Activated CD4-positive, alpha-beta T cell treated with anti-CD3 and anti-CD28 coated beads for 24 hours (primary cell): ENCODE data around the gene GPR63.
A peak's percentile ranks its signal among the peaks of the same experiment; 100 is the strongest.
"Not testable (repeated sequence)": the region's sequence is repeated elsewhere in the genome, so short reads cannot be mapped to it uniquely, and the experiment has no call there.

Experiments used
- DNase-seq, 2 donors: peaks; one replicate each; pipeline ENCODE4 v3.0.0-alpha.2; 2020; ENCODE audit warnings: low read depth in 2 of 2

Gene GPR63

GRCh38 chr6:96837081-96837971, at the start of gene GPR63:
GPR63 (minus strand) TSS chr6:96837477; CDS start chr6:96799731, 37,746 bp downstream.
- peak; percentile 44 to 57 for DNase-seq

GRCh38 chr6:96886519-96886918, 49.2 kb upstream of the GPR63 start:
- no peak for DNase-seq

- DNase-seq = not testable (repeated sequence)
Observed at GRCh38 chr6:96885187-96885631, 47.9 kb upstream of the GPR63 start.

GRCh38 chr6:96878143-96878542, 40.9 kb upstream of the GPR63 start:
- no peak for DNase-seq

- no peak for DNase-seq
Observed at GRCh38 chr6:96876886-96877545, 39.7 kb upstream of the GPR63 start.

- no peak for DNase-seq
Observed at GRCh38 chr6:96872976-96873375, 35.7 kb upstream of the GPR63 start.

- no peak for DNase-seq
Observed at GRCh38 chr6:96865055-96865405, 27.8 kb upstream of the GPR63 start.

- no peak for DNase-seq
Observed at GRCh38 chr6:96864216-96865054, 27.2 kb upstream of the GPR63 start.

- no peak for DNase-seq
Observed at GRCh38 chr6:96862560-96862959, 25.3 kb upstream of the GPR63 start.

- DNase-seq = no peak
Observed at GRCh38 chr6:96861588-96861987, 24.3 kb upstream of the GPR63 start.

- no peak for DNase-seq
Observed at GRCh38 chr6:96856856-96857255, 19.6 kb upstream of the GPR63 start.

- DNase-seq = no peak
Observed at GRCh38 chr6:96853083-96853482, 15.8 kb upstream of the GPR63 start.

GRCh38 chr6:96852605-96853004, 15.3 kb upstream of the GPR63 start:
- DNase-seq = no peak

- DNase-seq = no peak
Observed at GRCh38 chr6:96851858-96852257, 14.6 kb upstream of the GPR63 start.

GRCh38 chr6:96849615-96850014, 12.3 kb upstream of the GPR63 start:
- DNase-seq = no peak

GRCh38 chr6:96844530-96844929, 7.3 kb upstream of the GPR63 start:
- no peak for DNase-seq

GRCh38 chr6:96841345-96841744, 4.1 kb upstream of the GPR63 start:
- no peak for DNase-seq

- no peak for DNase-seq
Observed at GRCh38 chr6:96836631-96837080, 621 bp downstream of the GPR63 start.

GRCh38 chr6:96834070-96834469, 3.2 kb downstream of the GPR63 start:
- no peak for DNase-seq

- DNase-seq = no peak
Observed at GRCh38 chr6:96832780-96833179, 4.5 kb downstream of the GPR63 start.

- DNase-seq = no peak
Observed at GRCh38 chr6:96826865-96827264, 10.4 kb downstream of the GPR63 start.

GRCh38 chr6:96823743-96824142, 13.5 kb downstream of the GPR63 start:
- no peak for DNase-seq
